T-cell (primary cell): Measurements from ENCODE around the gene ADAMTS16. TPM values are rescaled to one million over a fixed set of nuclear protein-coding genes. Genes with fewer than 3 reads are reported as not detected.

Experiments
- ATAC-seq, 4 experiments: fragments of 200-7000 bp in 3 of 4; fragments of 150-1000 bp in 1 of 4; cut with Tn5 transposase; replicated peaks in 1 of 4; 1 replicate in 3 of 4; 2 replicates in 1 of 4; pipeline ENCODE4 v1.10.0; 2021; ENCODE audit warnings: moderate library complexity in 3 of 4, mild to moderate bottlenecking in 2 of 4, moderate number of reproducible peaks in 1 of 4
- CTCF ChIA-PET, 2 donors: fragments of 300-600 bp; sonication (Branson Sonifier 250); formaldehyde crosslinking; loops; one replicate each; lab custom pipeline; 2022; ENCODE audit warnings: antibody characterized with exemption in 2 of 2; lab: Charles Lee
- POLR2A ChIA-PET, 2 donors: fragments of 300-600 bp; sonication (Branson Sonifier 250); formaldehyde crosslinking; loops; one replicate each; lab custom pipeline; 2022; ENCODE audit warnings: antibody characterized with exemption in 2 of 2; lab: Charles Lee
- DNase-seq, 35 experiments: peaks; one replicate each; pipeline versions ENCODE4 v3.0.0 to v3.0.0-alpha.2; 2013 to 2023
- H3K27ac ChIP-seq: one replicate; pipeline ENCODE4 v1.5.1; 2013; ENCODE audit warnings: low read length
- H3K27me3 ChIP-seq, 2 experiments: replicated peaks in 1 of 2; 1 replicate in 1 of 2; 2 replicates in 1 of 2; pipeline versions ENCODE4 v1.6.1 to v1.7.0; 2013; ENCODE audit warnings: low read length in 1 of 2, mixed read lengths in 1 of 2; ENCODE audit not compliant: control insufficient read depth in 2 of 2, insufficient read depth in 2 of 2; ENCODE audit errors: extremely low read depth in 1 of 2
- H3K36me3 ChIP-seq, 2 donors: 1 replicate in 1 of 2; 2 replicates in 1 of 2; pipeline versions ENCODE4 v1.6.1 to v1.7.0; 2013; ENCODE audit warnings: low read length in 1 of 2; ENCODE audit not compliant: control insufficient read depth in 2 of 2, insufficient read depth in 1 of 2; ENCODE audit errors: extremely low read depth in 1 of 2
- H3K4me1 ChIP-seq, 2 experiments: 1 replicate in 1 of 2; 2 replicates in 1 of 2; pipeline versions ENCODE4 v1.6.1 to v1.7.0; 2013; ENCODE audit warnings: low read length in 2 of 2, mixed read lengths in 1 of 2; ENCODE audit not compliant: insufficient read depth in 2 of 2, control insufficient read depth in 1 of 2; ENCODE audit errors: extremely low read depth in 1 of 2
- H3K4me3 ChIP-seq, 2 donors: 1 replicate in 1 of 2; 2 replicates in 1 of 2; pipeline versions ENCODE4 v1.5.1 to v1.7.0; 2013; ENCODE audit warnings: mild to moderate bottlenecking in 2 of 2, low read length in 1 of 2, moderate library complexity in 1 of 2; ENCODE audit not compliant: control insufficient read depth in 1 of 2; ENCODE audit errors: extremely low read depth in 1 of 2
- H3K9me3 ChIP-seq: 2 replicates; pipeline ENCODE4 v1.7.0; 2013
- H3K27ac Mint-ChIP-seq, 2 donors: one replicate each; pipeline ENCODE4 v1.8.0; 2020 to 2021; ENCODE audit warnings: mild to moderate bottlenecking in 2 of 2, mixed read lengths in 2 of 2
- H3K27me3 Mint-ChIP-seq, 2 donors: one replicate each; pipeline ENCODE4 v1.8.0; 2021 to 2022; ENCODE audit warnings: mixed read lengths in 2 of 2
- H3K36me3 Mint-ChIP-seq: one replicate; pipeline ENCODE4 v1.8.0; 2021; ENCODE audit warnings: mixed read lengths
- H3K4me1 Mint-ChIP-seq, 3 donors: one replicate each; pipeline ENCODE4 v1.8.0; 2020 to 2022; ENCODE audit warnings: mixed read lengths in 3 of 3, mild to moderate bottlenecking in 1 of 3
- H3K4me3 Mint-ChIP-seq, 3 donors: one replicate each; pipeline ENCODE4 v1.8.0; 2020 to 2022; ENCODE audit warnings: mild to moderate bottlenecking in 3 of 3, mixed read lengths in 3 of 3, moderate library complexity in 3 of 3
- H3K9me3 Mint-ChIP-seq, 3 donors: one replicate each; pipeline ENCODE4 v1.8.0; 2020 to 2022; ENCODE audit warnings: mixed read lengths in 3 of 3
- WGBS: methylation state at CpG from one replicate; pipeline ENCODE4 v1.1.5; 2013; ENCODE audit warnings: missing lambda C conversion rate; ENCODE audit not compliant: insufficient coverage; 5-methylcytosine and 5-hydroxymethylcytosine counted together
- total RNA-seq, 35 experiments: library from RNA in 6 of 35; stranded (reverse) in 6 of 35; fragments of 120-200 nt in 1 of 35; gene quantifications; one replicate each; pipeline versions ENCODE4 v1.2.1 to v1.2.4 and lab custom pipeline; 2013 to 2026

ADAMTS16 gene
- total RNA-seq, 5 donors from 2014 or later (not counting 1 experiment from before 2014, with no cell fraction given), result 0.06 to 0.09 TPM; not detected in 3

GRCh38 chr5:5242056-5242455 is 101.9 kb downstream of the ADAMTS16 start:
- POLR2A ChIA-PET, result no interaction called here
- H3K36me3 Mint-ChIP-seq, result no peaks in the 10 kb centered on the region
- H3K27ac ChIP-seq, result no peak overlapping the region

DNA sequence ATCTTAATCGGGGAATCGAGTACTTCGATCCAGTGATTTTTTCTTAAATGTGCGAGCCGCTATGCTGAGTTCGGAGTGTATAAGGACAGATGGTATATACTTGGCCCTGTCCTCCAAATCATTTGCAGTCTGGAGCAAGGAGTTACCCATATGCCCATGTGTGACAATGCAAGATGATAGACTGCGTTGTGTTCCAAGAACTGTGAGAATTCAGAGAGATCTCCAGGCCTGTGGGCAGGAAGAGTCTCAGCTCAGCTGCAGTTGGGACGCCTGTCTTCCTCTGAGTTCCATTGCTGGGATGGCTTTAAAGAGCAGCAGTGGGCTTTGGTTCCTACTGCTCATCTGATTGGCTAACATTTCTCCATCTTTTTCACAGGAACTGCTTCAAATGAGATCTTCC is 106.6 kb downstream of the ADAMTS16 start:
- 91% methylated on average over 8 of the region's 8 CpGs for WGBS
- no peaks in the 10 kb centered on the region for H3K4me1 ChIP-seq

More at GRCh38 chr5:5242056-5242455, 101.9 kb downstream of the ADAMTS16 start:
- no peak for ATAC-seq
- Histone ChIP-seq H3K9me3 (no peaks in the 10 kb centered on the region), H3K36me3 (no peaks in the 10 kb centered on the region), H3K4me1 (no peaks in the 10 kb centered on the region), H3K4me3 (no peak overlapping the region), H3K27me3 (peaks cover 0 to 3% of the 10 kb centered on the region in 2 experiments)
- CTCF ChIA-PET, result no interaction called here
- Mint-ChIP-seq H3K4me1 (no peaks in the 10 kb centered on the region), H3K27me3 (peaks cover 0 to 2% of the 10 kb centered on the region in 2 donors), H3K4me3 (no peak overlapping the region), H3K27ac (no peak overlapping the region), H3K9me3 (peaks cover 0 to 3% (median 0%) of the 10 kb centered on the region in 3 donors)
- 86% methylated on average over 6 of the region's 11 CpGs for WGBS
- no peak for DNase-seq

GRCh38 chr5:5250758-5251157 is 110.6 kb downstream of the ADAMTS16 start:
- WGBS, result 79% methylated on average over 4 of the region's 6 CpGs
- ChIA-PET CTCF (no interaction called here), POLR2A (no interaction called here)
- Histone ChIP-seq H3K4me1 (no peaks in the 10 kb centered on the region), H3K27ac (no peak overlapping the region), H3K4me3 (no peak overlapping the region), H3K27me3 (no peaks in the 10 kb centered on the region), H3K36me3 (no peaks in the 10 kb centered on the region), H3K9me3 (no peaks in the 10 kb centered on the region)
- ATAC-seq, result no peak
- Mint-ChIP-seq H3K27me3 (peaks cover 0 to 7% of the 10 kb centered on the region in 2 donors), H3K4me1 (no peaks in the 10 kb centered on the region), H3K9me3 (peaks cover 6 to 16% (median 8%) of the 10 kb centered on the region in 3 donors), H3K27ac (no peak overlapping the region), H3K36me3 (no peaks in the 10 kb centered on the region), H3K4me3 (no peak overlapping the region)
- no peak for DNase-seq

More for the DNA sequence above, 106.6 kb downstream of the ADAMTS16 start:
- Mint-ChIP-seq H3K27ac (no peak overlapping the region), H3K4me1 (no peaks in the 10 kb centered on the region), H3K9me3 (peaks cover 0 to 3% (median 0%) of the 10 kb centered on the region in 3 donors), H3K4me3 (no peak overlapping the region), H3K27me3 (peaks cover 2 to 7% of the 10 kb centered on the region in 2 donors), H3K36me3 (no peaks in the 10 kb centered on the region)
- Histone ChIP-seq H3K4me3 (no peak overlapping the region), H3K27ac (no peak overlapping the region), H3K27me3 (peaks cover 0 to 3% of the 10 kb centered on the region in 2 experiments), H3K9me3 (no peaks in the 10 kb centered on the region), H3K36me3 (no peaks in the 10 kb centered on the region)
- DNase-seq (no peak), ATAC-seq (no peak)
- POLR2A ChIA-PET, result no interaction called here
- CTCF ChIA-PET, result no interaction called here

DNA sequence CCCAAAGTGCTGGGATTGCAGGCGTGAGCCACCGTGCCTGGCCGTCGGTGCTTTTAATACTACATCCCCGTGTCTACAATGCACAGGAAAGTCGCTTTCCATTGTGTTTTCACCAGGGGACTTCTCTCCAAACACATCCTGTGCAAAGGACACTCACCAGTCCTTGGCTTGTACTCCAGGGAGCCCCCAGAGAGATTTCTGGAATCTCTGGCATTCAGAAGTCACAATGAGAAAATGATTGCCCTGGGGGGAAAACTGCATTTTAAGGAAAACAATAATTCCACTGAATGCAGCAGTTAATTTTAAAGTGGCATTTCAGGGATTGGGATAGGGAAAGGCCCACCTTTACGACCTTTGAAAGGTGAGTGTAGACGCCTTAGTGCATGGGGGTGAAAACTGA is 112.0 kb downstream of the ADAMTS16 start:
- Histone ChIP-seq H3K36me3 (no peaks in the 10 kb centered on the region), H3K4me3 (no peak overlapping the region), H3K4me1 (no peaks in the 10 kb centered on the region), H3K27me3 (no peaks in the 10 kb centered on the region), H3K27ac (no peak overlapping the region), H3K9me3 (no peaks in the 10 kb centered on the region)
- Mint-ChIP-seq H3K27ac (no peak overlapping the region), H3K9me3 (peaks cover 6 to 23% (median 19%) of the 10 kb centered on the region in 3 donors), H3K4me3 (no peak overlapping the region), H3K36me3 (no peaks in the 10 kb centered on the region), H3K4me1 (no peaks in the 10 kb centered on the region), H3K27me3 (peaks cover 0 to 7% of the 10 kb centered on the region in 2 donors)
- WGBS, result 80% methylated on average over 7 of the region's 8 CpGs
- ChIA-PET POLR2A (no interaction called here), CTCF (no interaction called here)
- ATAC-seq (no peak), DNase-seq (no peak)

- CTCF ChIA-PET, result no interaction called here
- H3K36me3 Mint-ChIP-seq, result no peaks in the 10 kb centered on the region
Measured at GRCh38 chr5:5257353-5257752, 117.2 kb downstream of the ADAMTS16 start.

GRCh38 chr5:5258564-5258963 is 118.4 kb downstream of the ADAMTS16 start:
- no peaks in the 10 kb centered on the region for H3K4me1 ChIP-seq
- POLR2A ChIA-PET, result no interaction called here

More at GRCh38 chr5:5257353-5257752, 117.2 kb downstream of the ADAMTS16 start:
- Histone ChIP-seq H3K4me1 (no peaks in the 10 kb centered on the region), H3K27ac (no peak overlapping the region), H3K4me3 (no peak overlapping the region), H3K36me3 (no peaks in the 10 kb centered on the region), H3K9me3 (no peaks in the 10 kb centered on the region), H3K27me3 (no peaks in the 10 kb centered on the region)
- Mint-ChIP-seq H3K9me3 (peaks cover 6 to 23% (median 21%) of the 10 kb centered on the region in 3 donors), H3K27ac (no peak overlapping the region), H3K4me3 (no peak overlapping the region), H3K4me1 (no peaks in the 10 kb centered on the region), H3K27me3 (no peaks in the 10 kb centered on the region)
- ATAC-seq, result no peak
- WGBS, result 96% methylated on average over 5 of the region's 5 CpGs
- POLR2A ChIA-PET, result no interaction called here
- no peak for DNase-seq

More at GRCh38 chr5:5258564-5258963, 118.4 kb downstream of the ADAMTS16 start:
- WGBS, result 86% methylated on average over 1 of the region's 1 CpG
- no peak for ATAC-seq
- H3K4me3 ChIP-seq, result no peak overlapping the region
- Mint-ChIP-seq H3K4me3 (no peak overlapping the region), H3K9me3 (peaks cover 6 to 22% (median 20%) of the 10 kb centered on the region in 3 donors), H3K4me1 (no peaks in the 10 kb centered on the region), H3K27me3 (no peaks in the 10 kb centered on the region), H3K36me3 (no peaks in the 10 kb centered on the region), H3K27ac (no peak overlapping the region)
- DNase-seq, result no peak
- H3K27ac ChIP-seq, result no peak overlapping the region
- no peaks in the 10 kb centered on the region for H3K9me3 ChIP-seq
- H3K36me3 ChIP-seq, result no peaks in the 10 kb centered on the region
- peaks cover 0 to 5% of the 10 kb centered on the region in 2 experiments for H3K27me3 ChIP-seq
- CTCF ChIA-PET, result no interaction called here
